ENCODE results near the gene KRT79.
"Not testable (repeated sequence)": the region's sequence is repeated elsewhere in the genome, so short reads cannot be mapped to it uniquely, and the experiment has no call there.

The KRT79 gene

DNA sequence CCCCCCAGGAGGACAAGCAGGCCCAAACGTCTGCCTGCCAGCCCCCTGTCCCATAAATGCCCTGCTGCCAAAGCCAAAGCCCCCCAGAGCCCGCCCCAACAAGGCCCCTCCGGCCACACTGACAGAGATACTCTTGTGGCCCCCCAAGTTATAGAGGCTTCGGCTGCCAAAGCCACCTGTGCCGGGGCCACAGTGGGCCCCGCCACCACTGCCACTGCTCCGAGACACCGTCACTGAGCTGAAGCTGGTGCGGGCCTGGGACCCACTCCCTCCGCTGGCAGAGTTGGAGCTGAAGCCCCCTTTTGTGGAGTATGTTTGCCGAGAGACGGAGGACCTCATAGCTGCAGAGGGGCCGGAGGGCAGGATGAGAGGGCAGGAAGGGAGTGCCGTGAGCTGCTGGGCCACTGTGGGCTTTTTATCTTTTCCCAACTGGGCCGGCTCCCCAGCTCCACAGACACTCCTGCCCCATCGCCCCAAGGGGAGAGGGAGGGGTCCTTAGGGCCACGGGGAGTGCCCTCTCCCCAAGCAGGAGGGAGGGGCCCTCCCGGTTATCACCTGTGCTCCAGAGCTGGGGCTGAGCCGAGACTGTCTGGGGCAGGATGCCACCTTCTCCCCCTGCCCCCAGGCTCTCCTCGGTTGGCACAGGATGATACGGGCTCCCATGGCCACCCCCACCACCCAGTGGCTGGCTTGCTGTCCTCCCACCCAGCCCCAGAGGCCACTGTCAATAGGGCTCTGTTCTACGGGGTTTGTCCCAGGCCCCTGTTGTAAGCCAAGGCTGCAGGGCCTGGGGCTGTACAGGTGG lies at the start of gene KRT79:
Gene KRT79, minus strand, starts transcription at position 390 of the 805 bp plus-strand sequence. Its CDS starts 51 bp downstream, at position 339.
- DNase-seq: no peak

- DNase-seq: not testable (repeated sequence)
Measured at GRCh38 chr12:52880499-52880898, 46.4 kb upstream of the KRT79 start.

GRCh38 chr12:52879394-52880351 lies 45.6 kb upstream of the KRT79 start:
- peak; percentile 18 to 47 (median 33) for DNase-seq

- DNase-seq: no peak
Measured at GRCh38 chr12:52878507-52879393, 44.6 kb upstream of the KRT79 start.

GRCh38 chr12:52877242-52877641 lies 43.1 kb upstream of the KRT79 start:
- no peak for DNase-seq

- no peak for DNase-seq
Measured at GRCh38 chr12:52876372-52876771, 42.3 kb upstream of the KRT79 start.

GRCh38 chr12:52874573-52875435 lies 40.7 kb upstream of the KRT79 start:
- DNase-seq: no peak

GRCh38 chr12:52873832-52874572 lies 39.9 kb upstream of the KRT79 start:
- peak in 3 of 4 experiments; percentile 12 to 15 (median 12) for DNase-seq

GRCh38 chr12:52873513-52873831 lies 39.4 kb upstream of the KRT79 start:
- no peak for DNase-seq

- DNase-seq: no peak
Measured at GRCh38 chr12:52872644-52873389, 38.7 kb upstream of the KRT79 start.

DNA sequence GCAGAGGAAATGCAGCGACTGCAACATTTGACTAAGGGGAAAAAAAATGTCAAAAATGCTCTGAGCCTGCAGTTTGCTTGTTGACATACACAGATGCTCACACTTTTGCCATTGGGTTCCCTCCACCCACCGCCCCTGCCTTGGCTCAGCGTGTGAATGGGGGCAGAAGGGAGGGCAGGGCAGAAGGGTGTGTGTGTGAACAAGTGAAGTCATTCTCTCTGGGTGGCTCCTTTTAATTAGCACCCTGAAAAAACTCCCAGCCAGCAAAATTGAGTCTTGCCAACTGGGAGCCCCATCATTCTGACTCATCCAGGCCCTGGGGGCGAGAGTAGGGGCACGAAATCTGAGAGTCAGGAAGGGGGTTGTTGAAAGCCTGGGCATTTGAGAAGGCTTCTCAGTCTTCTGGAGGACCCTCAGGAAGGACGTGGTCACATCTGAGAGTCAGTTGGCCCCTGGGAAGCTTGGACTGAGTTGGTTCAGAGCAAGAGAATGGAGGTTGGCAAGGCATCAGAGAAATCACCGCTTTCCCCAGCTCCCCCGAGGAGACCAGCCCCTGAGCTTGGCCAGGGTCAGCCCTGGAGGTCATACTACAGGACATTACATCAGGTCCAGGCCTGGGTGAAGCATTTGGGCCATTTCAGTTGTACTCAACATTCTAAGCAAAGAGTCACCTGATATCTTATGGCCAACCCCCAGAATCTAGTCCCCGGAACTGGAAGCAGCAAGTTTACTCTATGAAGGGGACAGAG lies 37.4 kb upstream of the KRT79 start:
- DNase-seq: no peak

GRCh38 chr12:52870361-52871290 lies 36.5 kb upstream of the KRT79 start:
- peak; percentile 39 to 54 (median 41) for DNase-seq

- no peak for DNase-seq
Measured at GRCh38 chr12:52867642-52868041, 33.5 kb upstream of the KRT79 start.

GRCh38 chr12:52867152-52867551 lies 33.0 kb upstream of the KRT79 start:
- DNase-seq: no peak

DNA sequence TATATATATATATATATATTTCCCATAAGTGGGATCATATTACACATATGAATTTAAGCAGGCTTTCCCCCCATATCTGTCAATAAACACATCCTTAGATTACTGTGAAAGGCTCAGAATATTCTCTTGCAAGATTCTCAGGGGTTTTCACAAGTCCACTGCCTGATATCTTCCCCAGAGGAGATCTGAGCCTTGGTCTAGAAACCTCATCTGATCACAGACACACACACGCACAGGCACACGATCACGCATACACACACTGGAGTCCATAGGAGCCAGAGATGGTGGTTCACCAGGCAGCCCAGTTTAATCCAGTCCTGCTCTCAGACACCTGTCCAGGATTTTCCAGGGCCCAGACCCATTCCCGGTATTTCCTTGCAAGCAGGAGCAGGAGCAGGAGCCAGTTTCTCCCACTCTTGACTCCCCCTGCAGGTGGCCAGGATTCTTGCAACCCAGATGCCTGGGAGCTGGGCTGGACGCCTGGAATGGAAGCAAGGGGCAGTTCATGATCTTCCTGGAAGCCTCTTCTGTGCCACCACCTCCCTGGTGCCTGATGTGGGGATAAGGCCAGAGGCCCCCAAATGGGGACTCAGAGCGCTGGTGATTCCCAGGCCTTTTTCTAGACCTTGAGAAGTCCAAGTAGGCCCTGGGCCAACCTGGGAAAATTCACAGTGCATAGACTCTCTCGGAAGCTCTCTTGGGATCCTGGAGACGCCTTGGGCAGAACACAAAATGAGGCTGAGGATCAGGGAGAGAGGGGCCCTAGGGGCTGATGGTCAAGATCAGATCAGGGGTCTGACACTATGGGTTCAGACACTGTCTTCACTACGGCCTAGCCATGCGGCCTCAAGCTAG lies 31.2 kb upstream of the KRT79 start:
- no peak for DNase-seq

GRCh38 chr12:52862023-52862422 lies 27.9 kb upstream of the KRT79 start:
- DNase-seq: no peak

GRCh38 chr12:52861511-52861910 lies 27.4 kb upstream of the KRT79 start:
- DNase-seq: no peak
